Breast epithelium (tissue), 4 donors: ENCODE data around the gene NEDD9. TPM values are rescaled to one million over a fixed set of nuclear protein-coding genes. Genes with fewer than 3 reads are reported as not detected.

Experiments used
- DNase-seq, 2 donors: peaks; one replicate each; pipeline ENCODE4 v3.0.0-alpha.2; 2019; ENCODE audit warnings: low spot score in 2 of 2
- H3K27ac ChIP-seq, 2 donors: fragments of 200-600 bp; sonication (generic) in 1 of 2; one replicate each; pipeline ENCODE4 v1.5.1; 2016 to 2019; ENCODE audit warnings: mild to moderate bottlenecking in 1 of 2
- H3K27me3 ChIP-seq, 2 donors: fragments of 200-600 bp; sonication (generic) in 1 of 2; one replicate each; pipeline versions ENCODE4 v1.5.1 to v1.6.0; 2017 to 2019; ENCODE audit warnings: control low read depth in 1 of 2, mild to moderate bottlenecking in 1 of 2
- H3K36me3 ChIP-seq: fragments of 200-600 bp; one replicate; pipeline ENCODE4 v1.5.1; 2019
- H3K4me1 ChIP-seq, 2 donors: fragments of 200-600 bp; sonication (generic); one replicate each; pipeline ENCODE4 v1.5.1; 2016 to 2019; ENCODE audit warnings: control low read depth in 1 of 2
- H3K4me3 ChIP-seq, 3 donors: fragments of 200-600 bp; sonication (generic); 1 replicate in 2 of 3; 2 replicates in 1 of 3; pipeline ENCODE4 v1.5.1; 2016 to 2019; ENCODE audit warnings: mild to moderate bottlenecking in 3 of 3, moderate library complexity in 2 of 3
- H3K9me3 ChIP-seq, 2 donors: fragments of 200-600 bp; sonication (generic) in 1 of 2; one replicate each; pipeline ENCODE4 v1.5.1; 2016 to 2019; ENCODE audit warnings: control low read depth in 1 of 2
- CTCF ChIP-seq, 3 donors: fragments of 450-650 bp; IDR thresholded peaks; one replicate each; pipeline ENCODE4 v1.5.1; 2016 to 2017; ENCODE audit warnings: antibody characterized with exemption in 3 of 3, mild to moderate bottlenecking in 3 of 3, moderate library complexity in 3 of 3
- POLR2A ChIP-seq: fragments of 450-650 bp; IDR thresholded peaks from one replicate; pipeline ENCODE4 v1.6.1; 2016; ENCODE audit warnings: antibody characterized with exemption, mild to moderate bottlenecking, moderate library complexity
- POLR2AphosphoS5 ChIP-seq, 3 donors: sonication (generic); formaldehyde crosslinking; IDR thresholded peaks; one replicate each; pipeline ENCODE4 v1.6.1; 2017; ENCODE audit warnings: antibody characterized with exemption in 3 of 3
- intact Hi-C: fragments of 100-400 bp; cut with DNase I; formaldehyde crosslinking; loops from one replicate; pipeline ENCODE4 v1.15.1; 2023; ENCODE audit warnings: low total_unique reads
- total RNA-seq, 3 donors: library from RNA; depleted of rRNA; stranded (reverse); fragments of >200 nt; gene quantifications; one replicate each; pipeline ENCODE4 v1.1.0, GENCODE V29; 2016

The NEDD9 gene
- total RNA-seq, 3 donors from 2014 or later: 41.4 to 108 (median 79.2) TPM

DNA sequence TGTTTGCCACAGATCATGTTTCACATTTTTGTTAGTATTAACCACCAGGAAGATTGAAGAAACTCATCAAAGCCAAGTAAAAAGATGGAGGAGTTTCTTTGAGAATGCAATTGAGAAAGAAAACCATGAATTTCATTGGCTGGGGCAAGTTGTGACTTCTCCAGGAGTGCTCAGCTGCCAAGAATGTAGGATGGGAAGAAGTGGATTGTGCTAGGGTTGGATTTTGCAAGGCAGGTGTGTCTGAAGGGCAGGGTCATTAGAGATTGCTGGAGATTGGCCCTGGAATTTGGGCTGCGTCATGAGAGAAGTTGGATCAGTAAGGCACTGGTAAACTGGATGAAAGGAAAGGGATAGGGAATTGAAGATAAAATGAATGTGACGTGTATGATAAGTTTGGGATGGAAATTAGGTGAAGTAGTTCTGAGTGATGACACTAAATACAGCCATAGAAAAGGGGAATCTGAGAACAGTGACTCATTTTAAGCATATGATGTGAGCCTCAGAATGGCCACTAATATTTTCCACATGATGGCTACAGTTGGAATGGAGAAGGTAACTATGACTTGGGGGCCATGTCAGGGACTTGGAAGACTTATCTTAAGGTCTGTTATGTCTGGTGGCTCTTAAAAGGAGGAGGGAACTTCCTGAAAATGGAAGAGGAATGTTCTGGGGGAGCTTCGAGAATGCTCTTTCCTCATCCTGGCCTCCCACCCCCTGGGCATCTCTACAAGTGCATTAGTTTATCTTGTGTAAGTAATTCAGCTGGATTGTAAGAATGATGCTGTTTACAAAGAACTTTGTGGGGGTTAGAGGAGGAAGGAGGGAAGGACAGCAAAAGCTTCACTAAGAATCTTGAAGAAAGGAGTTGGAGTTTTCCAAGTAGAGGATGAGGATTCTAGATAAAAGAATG, 93.2 kb downstream of the NEDD9 start:
- no peak for DNase-seq
- Histone ChIP-seq H3K27ac (no peak overlapping the region), H3K9me3 (no peaks in the 10 kb centered on the region), H3K4me1 (no peaks in the 10 kb centered on the region), H3K27me3 (no peaks in the 10 kb centered on the region), H3K4me3 (no peak overlapping the region), H3K36me3 (no peaks in the 10 kb centered on the region)
- TF ChIP-seq POLR2AphosphoS5 (IDR thresholded peaks at IDR 0.05): no peak
- no peak for TF ChIP-seq CTCF (IDR thresholded peaks at IDR 0.05)
- TF ChIP-seq POLR2A: no peak
- intact Hi-C loops: no loop called here

- Histone ChIP-seq H3K27ac (no peak overlapping the region), H3K4me3 (no peak overlapping the region), H3K36me3 (no peaks in the 10 kb centered on the region), H3K9me3 (no peaks in the 10 kb centered on the region), H3K4me1 (no peaks in the 10 kb centered on the region), H3K27me3 (no peaks in the 10 kb centered on the region)
- DNase-seq: no peak
- TF ChIP-seq POLR2AphosphoS5 (IDR thresholded peaks at IDR 0.05) (no peak), CTCF (IDR thresholded peaks at IDR 0.05) (no peak), POLR2A (no peak)
- intact Hi-C loops: no loop called here
Observed at GRCh38 chr6:11136809-11137208, 95.7 kb downstream of the NEDD9 start.

Other genes starting within 250 kb of the NEDD9 start
- gene ELOVL2, start 188.4 kb downstream of the NEDD9 start, total RNA-seq: 10 to 100 TPM in 1 of 3 donors, 1 to 10 TPM in 1, under 1 TPM in 1; 0.64 to 11.1 (median 2.6) TPM
- 1 to 10 TPM; 5.3 to 7.6 (median 6.2) TPM for gene SMIM13, start 138.8 kb downstream of the NEDD9 start, total RNA-seq
- under 1 TPM in 1 of 3 donors, not detected in 2; 0.80 TPM for gene ERVFRD-1, start 120.9 kb downstream of the NEDD9 start, total RNA-seq